Thyroid gland (tissue), 4 donors: ENCODE data around the gene PPP3R1.

Experiments used
- CTCF ChIP-seq, 6 experiments: fragments of 200-600 bp in 3 of 6; fragments of 450-650 bp in 3 of 6; sonication (generic) in 3 of 6; IDR thresholded peaks; one replicate each; pipeline ENCODE4 v1.5.1; 2016 to 2019; ENCODE audit warnings: antibody characterized with exemption in 6 of 6, mild to moderate bottlenecking in 2 of 6, inconsistent platforms in 1 of 6, moderate library complexity in 1 of 6
- POLR2A ChIP-seq, 2 donors: fragments of 450-650 bp; IDR thresholded peaks; one replicate each; pipeline ENCODE4 v1.6.1; 2017; ENCODE audit warnings: antibody characterized with exemption in 2 of 2, mild to moderate bottlenecking in 2 of 2, moderate library complexity in 1 of 2

- TF ChIP-seq CTCF (IDR thresholded peaks at IDR 0.05) (no peak), POLR2A (IDR thresholded peaks at IDR 0.05) (no peak)
Observed at GRCh38 chr2:68272246-68272994, 20.1 kb upstream of the PPP3R1 start.
